Duodenal mucosa (tissue), 2 donors: ENCODE data around the gene CREG1.

Experiments used
- H3K27ac ChIP-seq: one replicate; pipeline ENCODE4 v1.7.0; 2013; ENCODE audit warnings: low read depth, low read length
- H3K27me3 ChIP-seq, 2 donors: one replicate each; pipeline ENCODE4 v1.7.0; 2013; ENCODE audit warnings: low read length in 2 of 2, control low read depth in 1 of 2; ENCODE audit not compliant: insufficient read depth in 2 of 2, control insufficient read depth in 1 of 2
- H3K36me3 ChIP-seq, 2 donors: one replicate each; pipeline ENCODE4 v1.7.0; 2013; ENCODE audit warnings: low read length in 2 of 2, control low read depth in 1 of 2; ENCODE audit not compliant: insufficient read depth in 2 of 2, control insufficient read depth in 1 of 2
- H3K4me1 ChIP-seq, 2 donors: one replicate each; pipeline ENCODE4 v1.7.0; 2013; ENCODE audit warnings: low read length in 2 of 2, control low read depth in 1 of 2; ENCODE audit not compliant: insufficient read depth in 2 of 2, control insufficient read depth in 1 of 2
- H3K4me3 ChIP-seq, 2 donors: one replicate each; pipeline ENCODE4 v1.7.0; 2013; ENCODE audit warnings: low read length in 2 of 2, low read depth in 1 of 2
- H3K9ac ChIP-seq, 2 donors: one replicate each; pipeline ENCODE4 v1.7.0; 2013; ENCODE audit warnings: low read length in 2 of 2, low read depth in 1 of 2
- H3K9me3 ChIP-seq, 2 donors: one replicate each; pipeline ENCODE4 v1.7.0; 2013; ENCODE audit warnings: low read length in 2 of 2, control low read depth in 1 of 2; ENCODE audit not compliant: control insufficient read depth in 1 of 2

CREG1 gene

GRCh38 chr1:167518331-167518700 is 35.2 kb downstream of the CREG1 start, which contains the start of gene CD247:
TSS of gene CD247 (minus strand) at chr1:167518529. CDS start at chr1:167518465, 64 bp downstream.
- H3K4me3 ChIP-seq, result peak within 1 kb of the TSS; percentile 51 to 57
- no peaks in the 10 kb centered on the region for H3K4me1 ChIP-seq
- H3K36me3 ChIP-seq, result no peaks in the 10 kb centered on the region
- H3K27me3 ChIP-seq, result peaks cover 0 to 2% of the 10 kb centered on the region in 2 donors
- H3K27ac ChIP-seq, result no peak within 1 kb of the TSS
- H3K9ac ChIP-seq, result peak within 1 kb of the TSS; percentile 45 to 57
- H3K9me3 ChIP-seq, result no peaks in the 10 kb centered on the region

- Histone ChIP-seq H3K9ac (peak overlapping the region; percentile 45 to 57), H3K27ac (no peak overlapping the region), H3K36me3 (no peaks in the 10 kb centered on the region), H3K4me3 (peak overlapping the region; percentile 51 to 57), H3K4me1 (no peaks in the 10 kb centered on the region), H3K9me3 (no peaks in the 10 kb centered on the region), H3K27me3 (peaks cover 0 to 2% of the 10 kb centered on the region in 2 donors)
Measured at GRCh38 chr1:167517535-167518330, 35.8 kb downstream of the CREG1 start.

GRCh38 chr1:167516404-167517388 is 36.9 kb downstream of the CREG1 start:
- H3K27ac ChIP-seq, result no peak overlapping the region
- peaks cover 0 to 2% of the 10 kb centered on the region in 2 donors for H3K27me3 ChIP-seq
- no peaks in the 10 kb centered on the region for H3K9me3 ChIP-seq
- H3K4me3 ChIP-seq, result peak overlapping the region; percentile 51 to 57
- H3K9ac ChIP-seq, result peak overlapping the region; percentile 45
- peaks cover 0 to 10% of the 10 kb centered on the region in 2 donors for H3K4me1 ChIP-seq
- H3K36me3 ChIP-seq, result no peaks in the 10 kb centered on the region

- Histone ChIP-seq H3K36me3 (no peaks in the 10 kb centered on the region), H3K4me3 (peak overlapping the region; percentile 6 to 51), H3K4me1 (peaks cover 0 to 11% of the 10 kb centered on the region in 2 donors), H3K27ac (no peak overlapping the region), H3K9me3 (no peaks in the 10 kb centered on the region), H3K27me3 (peaks cover 0 to 2% of the 10 kb centered on the region in 2 donors), H3K9ac (peak overlapping the region in 1 of 2 donors; percentile 45)
Measured at GRCh38 chr1:167515893-167516321, 37.7 kb downstream of the CREG1 start.

- Histone ChIP-seq H3K9me3 (no peaks in the 10 kb centered on the region), H3K27me3 (peaks cover 0 to 2% of the 10 kb centered on the region in 2 donors), H3K4me3 (no peak overlapping the region), H3K36me3 (no peaks in the 10 kb centered on the region), H3K9ac (peak overlapping the region in 1 of 2 donors; percentile 11), H3K4me1 (peaks cover under 1 to 11% of the 10 kb centered on the region in 2 donors), H3K27ac (no peak overlapping the region)
Measured at GRCh38 chr1:167515461-167515860, 38.1 kb downstream of the CREG1 start.

GRCh38 chr1:167514288-167514687 is 39.3 kb downstream of the CREG1 start:
- no peaks in the 10 kb centered on the region for H3K36me3 ChIP-seq
- H3K4me1 ChIP-seq, result peaks cover 4 to 11% of the 10 kb centered on the region in 2 donors
- no peak overlapping the region for H3K4me3 ChIP-seq
- peaks cover 0 to 2% of the 10 kb centered on the region in 2 donors for H3K27me3 ChIP-seq
- H3K9ac ChIP-seq, result no peak overlapping the region
- H3K27ac ChIP-seq, result no peak overlapping the region
- H3K9me3 ChIP-seq, result no peaks in the 10 kb centered on the region

- H3K27ac ChIP-seq, result no peak overlapping the region
- no peaks in the 10 kb centered on the region for H3K9me3 ChIP-seq
- no peaks in the 10 kb centered on the region for H3K36me3 ChIP-seq
- peaks cover 4 to 11% of the 10 kb centered on the region in 2 donors for H3K4me1 ChIP-seq
- H3K4me3 ChIP-seq, result peak overlapping the region in 1 of 2 donors; percentile 14
- H3K27me3 ChIP-seq, result peaks cover 0 to 2% of the 10 kb centered on the region in 2 donors
- no peak overlapping the region for H3K9ac ChIP-seq
Measured at GRCh38 chr1:167512046-167512654, 41.4 kb downstream of the CREG1 start.

GRCh38 chr1:167511374-167511986 is 42.1 kb downstream of the CREG1 start:
- H3K9me3 ChIP-seq, result no peaks in the 10 kb centered on the region
- no peaks in the 10 kb centered on the region for H3K27me3 ChIP-seq
- no peak overlapping the region for H3K4me3 ChIP-seq
- no peak overlapping the region for H3K9ac ChIP-seq
- H3K36me3 ChIP-seq, result no peaks in the 10 kb centered on the region
- peaks cover 4 to 11% of the 10 kb centered on the region in 2 donors for H3K4me1 ChIP-seq
- no peak overlapping the region for H3K27ac ChIP-seq

- Histone ChIP-seq H3K9ac (no peak overlapping the region), H3K36me3 (no peaks in the 10 kb centered on the region), H3K4me1 (peaks cover 4 to 11% of the 10 kb centered on the region in 2 donors), H3K27me3 (no peaks in the 10 kb centered on the region), H3K27ac (no peak overlapping the region), H3K4me3 (no peak overlapping the region), H3K9me3 (no peaks in the 10 kb centered on the region)
Measured at GRCh38 chr1:167510881-167511280, 42.7 kb downstream of the CREG1 start.
